ENCODE measurements around the gene PRPS2.

GRCh38 chrX:12844319-12844718 lies 53.1 kb downstream of the PRPS2 start:
- TF ChIP-seq, protein P1, sequence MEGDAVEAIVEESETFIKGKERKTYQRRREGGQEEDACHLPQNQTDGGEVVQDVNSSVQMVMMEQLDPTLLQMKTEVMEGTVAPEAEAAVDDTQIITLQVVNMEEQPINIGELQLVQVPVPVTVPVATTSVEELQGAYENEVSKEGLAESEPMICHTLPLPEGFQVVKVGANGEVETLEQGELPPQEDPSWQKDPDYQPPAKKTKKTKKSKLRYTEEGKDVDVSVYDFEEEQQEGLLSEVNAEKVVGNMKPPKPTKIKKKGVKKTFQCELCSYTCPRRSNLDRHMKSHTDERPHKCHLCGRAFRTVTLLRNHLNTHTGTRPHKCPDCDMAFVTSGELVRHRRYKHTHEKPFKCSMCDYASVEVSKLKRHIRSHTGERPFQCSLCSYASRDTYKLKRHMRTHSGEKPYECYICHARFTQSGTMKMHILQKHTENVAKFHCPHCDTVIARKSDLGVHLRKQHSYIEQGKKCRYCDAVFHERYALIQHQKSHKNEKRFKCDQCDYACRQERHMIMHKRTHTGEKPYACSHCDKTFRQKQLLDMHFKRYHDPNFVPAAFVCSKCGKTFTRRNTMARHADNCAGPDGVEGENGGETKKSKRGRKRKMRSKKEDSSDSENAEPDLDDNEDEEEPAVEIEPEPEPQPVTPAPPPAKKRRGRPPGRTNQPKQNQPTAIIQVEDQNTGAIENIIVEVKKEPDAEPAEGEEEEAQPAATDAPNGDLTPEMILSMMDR (IDR thresholded peaks at IDR 0.05; ENCODE audit: poor library complexity, severe bottlenecking) = no peak
- TF ChIP-seq EZH2 (IDR thresholded peaks at IDR 0.05; ENCODE audit: borderline replicate concordance, insufficient read depth, low read length, poor library complexity, severe bottlenecking) (no peak), POLR2AphosphoS5 (IDR thresholded peaks at IDR 0.05) (no peak), SMC3 (conservative IDR thresholded peaks at IDR 0.05; ENCODE audit: poor library complexity) (no peak), MXI1 (conservative IDR thresholded peaks at IDR 0.05; ENCODE audit: poor library complexity, severe bottlenecking) (no peak), RAD21 (conservative IDR thresholded peaks at IDR 0.05) (no peak), TAF1 (IDR thresholded peaks at IDR 0.05; ENCODE audit: low read depth) (no peak)
